HAP-1 (cell line): ENCODE results near the gene PRCD.
"Not testable (repeated sequence)": the region's sequence is repeated elsewhere in the genome, so short reads cannot be mapped to it uniquely, and the experiment has no call there.

Experiments
- DNase-seq, 2 experiments: peaks; one replicate each; pipeline ENCODE4 v3.0.0-alpha.2; 2016 to 2020; ENCODE audit warnings: low spot score in 2 of 2
- H3K27me3 ChIP-seq: fragments of 250-450 bp; sonication (Bioruptor Pico); 2 replicates; pipeline ENCODE4 v1.5.1; 2020; ENCODE audit warnings: low read depth, mild to moderate bottlenecking, moderate library complexity
- H3K36me3 ChIP-seq: fragments of 250-450 bp; sonication (Bioruptor Pico); replicated peaks from 2 replicates; pipeline ENCODE4 v1.5.1; 2020; ENCODE audit warnings: mild to moderate bottlenecking
- H3K4me1 ChIP-seq: fragments of 250-450 bp; sonication (Bioruptor Pico); 2 replicates; pipeline ENCODE4 v1.5.1; 2020; ENCODE audit warnings: mild to moderate bottlenecking
- H3K4me3 ChIP-seq: fragments of 250-450 bp; sonication (Bioruptor Pico); 2 replicates; pipeline ENCODE4 v1.5.1; 2020; ENCODE audit warnings: mild to moderate bottlenecking, moderate library complexity
- H3K9me3 ChIP-seq: fragments of 250-450 bp; sonication (Bioruptor Pico); 2 replicates; pipeline ENCODE4 v1.5.1; 2020; ENCODE audit warnings: mild to moderate bottlenecking, moderate library complexity
- in situ Hi-C: fragments of 300-500 bp; cut with MboI; formaldehyde crosslinking; loops from 3 replicates; pipeline ENCODE4 v1.14.3; 2020; ENCODE audit warnings: low sequenced_read_pairs, inconsistent platforms, mixed read lengths

The PRCD gene

DNA sequence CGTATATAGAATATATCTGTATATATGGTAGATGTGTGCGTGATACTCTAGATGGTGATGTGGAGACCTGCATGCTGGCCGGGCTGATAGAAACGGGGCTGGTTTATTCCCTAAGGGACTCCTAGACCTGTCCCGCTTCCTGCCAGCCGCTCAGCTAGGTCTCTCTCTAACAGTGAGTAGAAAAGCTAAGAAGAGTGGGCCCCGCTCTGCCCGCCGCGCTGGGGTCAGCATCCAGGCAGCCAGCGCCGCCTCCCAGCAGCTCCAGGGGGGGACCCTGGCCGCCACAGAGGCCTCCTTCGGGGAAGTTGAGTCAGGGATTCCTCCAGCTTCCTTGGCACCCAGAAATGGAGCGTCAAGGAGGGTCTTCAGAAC is 11.7 kb upstream of the PRCD start:
- Histone ChIP-seq H3K4me3 (no peak overlapping the region), H3K36me3 (no peaks in the 10 kb centered on the region), H3K27me3 (no peaks in the 10 kb centered on the region), H3K9me3 (no peaks in the 10 kb centered on the region), H3K4me1 (no peaks in the 10 kb centered on the region)
- DNase-seq, result no peak
- in situ Hi-C loops, result loop anchor here (10.0 kb wide), 1 partner anchor 97 kb away; no protein-coding TSS in a partner anchor

DNA sequence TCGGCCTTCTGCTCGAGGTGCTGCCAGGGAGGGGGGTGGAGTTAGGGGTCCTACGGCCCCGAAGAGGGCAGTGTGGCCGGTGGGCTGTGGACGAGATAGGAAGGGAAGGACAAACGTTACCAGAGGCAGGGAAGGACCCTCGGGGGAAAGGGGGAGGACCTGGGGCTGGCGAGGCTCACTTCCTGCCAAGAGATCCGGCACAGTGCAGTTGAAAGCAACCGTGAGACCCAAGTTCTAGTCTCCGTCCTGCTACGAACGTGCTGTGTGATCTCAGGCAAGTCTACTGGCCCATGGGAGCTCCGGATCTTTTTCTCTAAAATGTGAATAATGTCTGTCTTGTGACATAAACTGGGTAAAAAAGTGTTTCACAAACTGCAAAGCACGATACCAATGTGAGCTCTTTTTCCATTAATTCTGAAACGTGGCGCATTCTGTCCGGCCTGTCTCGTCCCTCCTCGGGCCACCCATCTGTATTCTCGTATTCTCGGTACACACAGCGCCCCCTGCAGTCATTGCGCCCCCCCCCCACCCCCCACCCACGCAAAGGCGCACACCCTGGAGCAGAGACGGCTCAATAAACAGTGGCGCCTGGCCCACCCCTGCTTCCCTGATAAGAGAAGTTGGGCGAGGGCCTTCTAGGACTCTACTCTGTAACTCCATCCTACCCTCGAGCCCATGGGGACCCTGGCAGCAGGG is 11.2 kb upstream of the PRCD start:
- in situ Hi-C loops, result loop anchor here (10.0 kb wide), 1 partner anchor 96 kb away; no protein-coding TSS in a partner anchor
- no peak for DNase-seq
- Histone ChIP-seq H3K4me3 (no peak overlapping the region), H3K27me3 (no peaks in the 10 kb centered on the region), H3K36me3 (no peaks in the 10 kb centered on the region), H3K4me1 (no peaks in the 10 kb centered on the region), H3K9me3 (no peaks in the 10 kb centered on the region)

DNA sequence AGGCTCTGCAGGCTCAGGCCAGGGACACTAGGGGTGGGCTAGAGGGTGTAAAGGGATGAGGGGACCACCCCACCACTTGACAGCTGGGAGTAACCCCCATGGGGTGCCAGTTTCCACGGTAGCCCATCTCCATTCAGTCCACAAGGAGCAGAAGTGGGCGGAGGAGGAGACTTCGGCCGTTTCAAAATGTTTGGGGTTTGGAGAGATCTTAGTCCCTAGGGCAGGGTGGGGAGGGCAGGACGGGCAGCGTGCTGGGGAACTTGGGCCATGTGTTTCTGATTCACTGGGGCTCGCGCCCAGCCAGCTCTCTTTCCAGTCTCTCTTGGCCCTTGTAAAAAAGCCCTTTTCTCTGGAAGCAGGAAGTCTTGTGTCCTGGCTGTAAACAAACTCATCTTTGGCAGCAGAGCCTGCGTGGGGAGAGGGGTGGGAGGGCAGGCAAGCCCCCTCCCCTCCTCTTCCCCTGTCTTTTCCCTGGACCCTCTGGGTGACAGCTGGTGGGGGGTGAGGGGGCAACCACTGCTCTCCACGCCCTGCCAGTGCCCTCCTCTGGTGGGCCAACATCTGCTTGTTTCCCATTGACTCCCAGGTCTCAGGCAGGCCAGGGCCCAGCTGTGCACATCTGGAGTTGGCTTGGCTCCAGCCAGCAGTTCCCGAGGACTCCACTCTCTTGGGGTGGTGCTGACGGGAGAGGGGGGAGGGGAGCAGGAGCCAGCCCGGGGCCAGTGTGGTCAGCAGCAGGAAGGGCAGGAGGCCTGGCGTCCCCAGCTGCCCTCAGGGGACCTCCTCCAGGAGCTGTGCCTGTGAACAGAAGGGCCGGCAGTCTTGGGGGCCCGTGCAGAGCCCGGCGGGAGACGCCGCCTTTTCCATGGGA is 10.4 kb upstream of the PRCD start:
- no peaks in the 10 kb centered on the region for H3K27me3 ChIP-seq
- in situ Hi-C loops, result loop anchor here (10.0 kb wide), 1 partner anchor 95 kb away; no protein-coding TSS in a partner anchor
- no peaks in the 10 kb centered on the region for H3K36me3 ChIP-seq
- no peaks in the 10 kb centered on the region for H3K4me1 ChIP-seq
- DNase-seq, result no peak
- H3K9me3 ChIP-seq, result no peaks in the 10 kb centered on the region
- H3K4me3 ChIP-seq, result no peak overlapping the region

DNA sequence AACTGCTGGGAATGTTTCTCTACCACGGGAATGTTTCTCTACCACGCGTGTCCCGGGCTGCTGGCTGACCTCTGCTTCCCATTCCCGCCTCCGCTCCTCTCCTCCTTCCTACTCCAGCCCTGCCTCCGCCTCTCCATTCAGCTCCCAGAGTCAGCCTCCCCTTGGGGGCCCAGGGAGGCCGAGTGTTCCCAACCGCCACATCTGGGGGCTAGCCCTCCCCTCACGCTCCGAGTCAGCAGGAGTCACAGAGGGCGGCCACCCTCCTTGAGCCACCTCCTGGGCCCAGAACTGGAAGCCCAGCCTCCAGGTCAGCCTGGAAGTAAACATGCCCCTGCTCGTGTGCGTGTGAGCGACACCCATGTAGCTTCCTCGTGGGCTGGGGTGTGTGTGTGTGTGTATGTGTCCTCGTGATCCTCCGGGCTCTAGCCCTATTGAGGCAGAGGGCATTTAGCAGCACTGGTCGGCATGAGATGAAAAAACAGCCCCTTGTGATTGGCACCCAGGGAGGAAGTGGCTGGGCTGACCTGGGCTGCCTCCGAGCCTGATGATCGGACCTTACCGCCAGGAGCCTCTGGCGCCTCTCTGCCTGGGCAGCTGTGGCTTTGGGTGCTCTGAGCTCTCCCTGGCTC is 9.6 kb upstream of the PRCD start:
- Histone ChIP-seq H3K4me3 (no peak overlapping the region), H3K9me3 (no peaks in the 10 kb centered on the region), H3K27me3 (no peaks in the 10 kb centered on the region), H3K4me1 (no peaks in the 10 kb centered on the region), H3K36me3 (no peaks in the 10 kb centered on the region)
- no peak for DNase-seq
- in situ Hi-C loops, result no loop called here

DNA sequence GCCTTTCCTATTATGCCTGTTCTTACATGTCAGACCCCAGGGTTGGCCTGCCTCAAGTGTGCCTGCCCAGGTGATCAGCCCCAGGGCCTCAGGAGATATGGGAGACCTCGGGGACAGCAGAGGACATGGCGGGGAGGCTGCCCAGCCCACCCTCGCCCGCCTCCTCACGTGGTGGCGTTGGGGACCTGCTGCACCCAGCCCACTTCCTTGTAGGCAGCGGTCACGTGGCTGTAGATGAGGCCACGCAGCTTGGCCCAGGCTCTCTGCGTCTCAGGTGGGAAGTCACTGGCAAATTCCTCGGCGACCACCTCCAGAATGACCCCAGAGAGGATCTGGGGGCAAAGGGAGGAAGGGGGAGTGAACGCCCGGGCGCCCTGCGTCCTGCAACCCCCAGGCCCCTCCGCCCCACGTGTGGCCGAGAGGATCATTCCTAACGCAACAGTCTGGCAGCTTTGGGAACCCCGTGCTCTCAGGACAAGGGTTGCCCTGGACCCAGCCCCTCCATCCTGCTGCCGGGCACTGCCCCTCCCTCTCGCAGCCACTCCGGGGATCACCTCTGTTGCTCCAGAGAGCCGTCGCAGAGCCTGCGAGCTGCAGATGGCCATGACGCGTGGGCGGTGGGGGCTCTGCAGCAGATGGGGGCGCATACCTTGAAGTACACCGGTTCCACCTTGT is 8.9 kb upstream of the PRCD start:
- no peaks in the 10 kb centered on the region for H3K36me3 ChIP-seq
- in situ Hi-C loops, result no loop called here
- H3K4me1 ChIP-seq, result no peaks in the 10 kb centered on the region
- H3K4me3 ChIP-seq, result no peak overlapping the region
- no peaks in the 10 kb centered on the region for H3K27me3 ChIP-seq
- H3K9me3 ChIP-seq, result no peaks in the 10 kb centered on the region
- DNase-seq, result no peak

DNA sequence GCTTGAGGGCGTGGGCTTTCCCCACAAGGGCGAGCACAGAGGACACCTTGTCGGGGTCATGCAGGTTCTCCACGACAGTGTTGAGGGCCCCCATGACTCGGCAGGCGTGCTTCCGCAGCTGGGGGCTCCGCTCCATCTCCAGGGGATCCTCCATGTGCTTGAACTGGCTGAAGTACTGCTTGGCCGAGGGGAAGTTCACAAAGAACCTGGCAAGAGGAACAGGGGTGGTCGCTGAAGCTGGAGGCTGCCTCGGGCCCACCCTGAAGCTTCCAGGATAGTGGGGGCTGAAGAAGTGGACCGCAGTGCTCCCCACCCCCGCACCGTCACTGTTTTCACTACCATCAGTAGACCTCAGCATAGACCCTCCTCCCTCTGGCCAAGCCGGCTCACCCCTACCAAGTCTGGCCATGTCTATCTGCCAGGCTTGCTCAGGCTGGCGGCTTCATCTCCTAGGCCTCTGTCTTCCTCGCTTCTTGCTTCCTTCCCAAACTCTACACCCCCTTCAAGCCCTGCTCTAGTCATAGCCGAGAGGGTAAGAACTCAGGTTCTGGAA is 8.3 kb upstream of the PRCD start:
- in situ Hi-C loops, result no loop called here
- H3K27me3 ChIP-seq, result no peaks in the 10 kb centered on the region
- H3K4me1 ChIP-seq, result no peaks in the 10 kb centered on the region

DNA sequence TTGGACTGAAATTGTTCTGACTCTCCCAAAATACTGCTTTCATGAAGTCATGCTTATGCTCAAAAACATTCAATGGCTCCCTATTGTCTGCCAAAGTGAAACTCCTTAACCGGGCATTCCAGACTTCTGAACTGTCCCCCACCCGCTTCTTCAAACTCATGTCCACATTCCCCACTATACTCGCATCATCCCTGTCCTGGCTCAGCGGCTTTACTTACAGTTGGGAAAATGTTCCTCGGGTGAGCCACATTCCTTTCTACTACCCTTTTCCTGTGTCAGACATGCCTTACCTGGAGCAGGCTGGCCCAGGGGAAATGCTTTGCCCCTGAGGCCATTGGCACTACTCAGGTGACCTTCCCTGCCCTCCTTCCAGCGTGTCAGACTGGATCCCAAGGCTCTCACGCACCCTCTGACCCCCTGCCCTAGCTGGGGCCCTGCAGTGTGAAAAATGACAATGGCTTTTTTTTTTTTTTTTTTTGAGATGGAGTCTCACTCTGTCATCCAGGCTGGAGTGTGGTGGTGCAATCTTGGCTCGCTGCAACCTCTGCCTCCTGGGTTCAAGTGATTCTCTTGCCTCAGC is 7.7 kb upstream of the PRCD start:
- H3K4me1 ChIP-seq, result no peaks in the 10 kb centered on the region
- H3K4me3 ChIP-seq, result no peak overlapping the region
- no peak for DNase-seq
- H3K9me3 ChIP-seq, result no peaks in the 10 kb centered on the region
- in situ Hi-C loops, result no loop called here
- no peaks in the 10 kb centered on the region for H3K27me3 ChIP-seq
- H3K36me3 ChIP-seq, result no peaks in the 10 kb centered on the region

More for the DNA sequence above, 8.3 kb upstream of the PRCD start:
- DNase-seq, result no peak
- Histone ChIP-seq H3K4me3 (no peak overlapping the region), H3K36me3 (no peaks in the 10 kb centered on the region), H3K9me3 (no peaks in the 10 kb centered on the region)

DNA sequence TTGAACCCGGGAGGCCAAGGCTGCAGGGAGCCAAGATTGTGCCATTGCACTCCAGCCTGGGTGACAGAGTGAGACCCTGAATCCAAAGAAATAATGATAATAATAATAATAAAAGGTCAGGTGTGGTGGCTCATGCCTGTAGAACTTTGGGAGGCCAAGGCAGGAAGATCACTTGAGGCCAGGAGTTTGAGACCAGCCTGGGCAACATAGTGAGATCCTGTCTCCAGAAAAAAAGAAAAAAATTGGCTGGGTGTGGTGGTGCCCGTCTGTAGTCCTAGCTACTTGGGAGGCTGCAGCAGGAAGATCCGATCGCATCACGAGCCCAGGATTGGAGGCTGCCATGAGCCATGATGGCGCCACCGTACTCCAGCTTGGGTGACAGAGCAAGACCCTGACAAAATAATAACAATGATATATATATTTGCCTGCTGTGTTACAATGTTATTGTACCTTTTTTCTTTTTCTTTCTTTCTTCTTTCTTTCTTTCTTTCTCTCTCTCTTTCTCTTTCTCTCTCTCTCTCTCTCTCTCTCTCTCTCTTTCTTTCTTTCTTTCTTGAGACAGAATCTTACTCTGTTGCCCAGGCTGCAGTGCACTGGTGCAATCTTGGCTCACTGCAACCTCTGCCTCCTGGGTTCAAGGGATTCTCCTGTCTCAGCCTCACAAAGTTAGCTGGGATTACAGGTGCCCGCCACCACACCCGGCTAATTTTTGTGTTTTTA is 6.0 kb upstream of the PRCD start:
- H3K36me3 ChIP-seq, H3K4me3 ChIP-seq, in situ Hi-C loops, DNase-seq, H3K27me3 ChIP-seq, H3K9me3 ChIP-seq, H3K4me1 ChIP-seq: not testable (repeated sequence)

DNA sequence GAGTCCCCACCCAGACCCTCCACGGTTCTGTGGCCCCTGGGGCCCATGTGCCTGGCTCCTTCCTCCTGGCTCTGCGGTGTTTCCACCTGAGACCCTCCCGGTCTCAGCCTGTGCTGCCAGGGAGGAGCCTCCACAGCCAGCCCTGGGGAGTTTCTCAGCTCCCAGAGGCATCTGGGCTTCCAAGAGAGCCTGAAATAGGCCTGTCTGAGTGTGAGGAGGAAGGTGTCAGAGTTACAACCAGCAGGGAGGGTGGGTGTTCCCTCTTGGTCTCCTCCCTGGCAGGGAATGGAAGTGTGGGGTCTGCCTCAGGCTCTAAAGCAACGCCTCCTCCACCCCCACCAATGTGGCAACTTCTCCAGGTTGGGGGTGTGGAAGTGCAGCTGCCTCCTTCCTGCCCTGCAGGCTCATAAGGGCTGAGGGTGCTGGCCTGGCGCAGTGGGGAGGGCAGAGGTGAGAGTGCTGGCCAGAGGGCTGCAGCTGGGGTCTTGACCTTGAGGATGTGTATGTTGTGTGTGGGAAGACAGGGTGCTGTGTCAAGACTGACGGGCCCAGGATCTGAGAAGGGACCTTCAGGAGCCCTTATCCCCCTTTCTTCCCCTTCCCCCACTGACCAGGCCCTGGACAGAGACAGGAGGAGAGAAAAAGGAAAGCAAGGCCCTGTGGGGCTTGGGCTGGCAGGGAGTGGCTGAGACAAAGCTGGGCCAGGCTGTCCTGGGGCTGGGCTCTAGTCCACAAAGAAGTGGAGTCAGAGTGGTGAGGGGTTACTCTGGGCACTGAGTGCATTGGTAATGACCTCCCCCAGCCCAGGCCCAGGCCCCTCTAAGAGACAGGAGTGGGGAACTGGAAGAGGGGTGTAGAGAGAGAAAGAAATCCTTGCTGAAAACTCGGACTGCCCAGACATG is 4.8 kb upstream of the PRCD start:
- DNase-seq, result no peak
- Histone ChIP-seq H3K4me1 (no peaks in the 10 kb centered on the region), H3K9me3 (no peaks in the 10 kb centered on the region), H3K36me3 (no peaks in the 10 kb centered on the region), H3K4me3 (no peak overlapping the region), H3K27me3 (no peaks in the 10 kb centered on the region)
- in situ Hi-C loops, result no loop called here

DNA sequence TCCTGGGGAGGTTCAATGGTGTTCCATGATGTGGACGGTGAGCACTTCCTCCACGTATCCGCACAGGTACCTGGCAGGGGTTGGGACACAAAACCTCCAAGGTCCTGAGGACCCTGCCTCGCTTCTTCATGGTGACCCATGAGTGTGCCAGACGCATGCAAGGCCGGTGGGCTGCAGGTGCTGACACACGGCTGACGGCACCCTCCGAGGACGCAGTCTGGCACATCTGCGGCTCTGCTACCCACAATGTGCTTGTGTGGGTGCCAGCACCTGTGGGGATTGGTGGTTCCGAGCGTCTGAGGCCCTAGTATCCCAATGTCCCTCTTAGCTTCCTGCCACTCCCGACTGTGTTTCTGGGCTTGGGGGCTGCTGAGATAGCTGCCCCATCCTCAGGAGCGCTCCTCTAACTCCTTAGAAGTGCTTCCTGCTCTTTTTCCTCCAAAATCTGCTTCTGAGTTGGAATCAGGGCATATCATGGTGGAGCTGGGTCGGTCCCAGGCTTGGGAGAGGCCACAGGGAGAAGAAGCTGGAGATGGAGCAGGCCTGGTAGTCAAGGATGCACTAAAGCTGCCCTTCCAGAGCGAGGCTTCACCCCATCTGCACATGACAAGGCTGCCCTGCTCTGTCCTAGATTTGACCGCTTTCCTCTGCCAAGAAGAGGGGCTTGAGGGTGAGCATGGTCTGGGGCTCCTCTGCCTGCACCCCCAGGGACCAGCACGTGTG is 3.9 kb upstream of the PRCD start:
- DNase-seq, result no peak
- H3K36me3 ChIP-seq, result no peaks in the 10 kb centered on the region
- no peaks in the 10 kb centered on the region for H3K9me3 ChIP-seq
- in situ Hi-C loops, result no loop called here
- H3K4me1 ChIP-seq, result peaks cover 5% of the 10 kb centered on the region
- no peaks in the 10 kb centered on the region for H3K27me3 ChIP-seq
- no peak overlapping the region for H3K4me3 ChIP-seq

DNA sequence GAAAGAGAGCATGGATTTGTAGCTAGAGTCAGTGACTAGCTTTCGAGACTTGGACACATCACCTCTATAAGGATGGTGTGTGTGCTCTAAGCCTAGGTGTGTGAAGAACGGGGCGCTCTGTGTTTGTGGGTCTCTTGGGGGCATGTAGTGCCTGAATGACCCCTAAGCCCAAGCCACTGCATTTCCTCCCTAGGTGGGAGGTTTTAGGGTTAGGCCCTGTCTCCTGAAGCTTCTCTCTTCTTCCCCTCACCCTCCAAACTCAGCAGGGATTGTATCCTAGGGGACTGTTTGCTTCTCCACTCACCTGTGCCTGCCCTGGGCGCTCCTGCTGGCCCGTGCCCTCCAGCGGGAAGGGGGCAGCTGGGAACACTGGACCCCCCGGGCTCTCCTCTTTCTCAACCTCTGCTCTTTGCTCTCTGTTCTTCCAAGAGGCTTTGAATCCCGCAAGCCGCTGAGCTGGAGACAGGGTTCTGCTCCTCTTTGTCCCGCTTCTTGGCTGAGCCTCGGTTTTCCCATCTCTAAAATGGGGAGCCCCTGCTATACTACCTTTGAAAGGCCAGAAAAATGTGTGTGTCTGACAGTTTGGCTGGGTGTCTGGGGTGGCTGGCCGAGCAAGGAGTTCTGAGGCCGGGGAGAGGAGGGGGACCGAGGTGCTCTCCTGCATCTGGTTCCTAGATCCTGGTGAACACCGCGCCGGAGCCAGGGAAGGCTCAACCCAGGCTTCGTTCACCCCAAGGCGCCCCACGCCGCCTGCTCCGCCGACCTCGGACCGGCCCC is 3.1 kb upstream of the PRCD start:
- Histone ChIP-seq H3K27me3 (no peaks in the 10 kb centered on the region), H3K9me3 (no peaks in the 10 kb centered on the region), H3K4me3 (no peak overlapping the region), H3K36me3 (no peaks in the 10 kb centered on the region), H3K4me1 (peaks cover 5% of the 10 kb centered on the region)
- in situ Hi-C loops, result no loop called here
- DNase-seq, result no peak
